ENCODE results near the gene PRKCA. TPM values are rescaled to one million over a fixed set of nuclear protein-coding genes. Genes with fewer than 3 reads are reported as not detected.
"Not testable (repeated sequence)": the region's sequence is repeated elsewhere in the genome, so short reads cannot be mapped to it uniquely, and the experiment has no call there.

PRKCA gene
- total RNA-seq, 1 donor from 2014 or later: 4.7 TPM

DNA sequence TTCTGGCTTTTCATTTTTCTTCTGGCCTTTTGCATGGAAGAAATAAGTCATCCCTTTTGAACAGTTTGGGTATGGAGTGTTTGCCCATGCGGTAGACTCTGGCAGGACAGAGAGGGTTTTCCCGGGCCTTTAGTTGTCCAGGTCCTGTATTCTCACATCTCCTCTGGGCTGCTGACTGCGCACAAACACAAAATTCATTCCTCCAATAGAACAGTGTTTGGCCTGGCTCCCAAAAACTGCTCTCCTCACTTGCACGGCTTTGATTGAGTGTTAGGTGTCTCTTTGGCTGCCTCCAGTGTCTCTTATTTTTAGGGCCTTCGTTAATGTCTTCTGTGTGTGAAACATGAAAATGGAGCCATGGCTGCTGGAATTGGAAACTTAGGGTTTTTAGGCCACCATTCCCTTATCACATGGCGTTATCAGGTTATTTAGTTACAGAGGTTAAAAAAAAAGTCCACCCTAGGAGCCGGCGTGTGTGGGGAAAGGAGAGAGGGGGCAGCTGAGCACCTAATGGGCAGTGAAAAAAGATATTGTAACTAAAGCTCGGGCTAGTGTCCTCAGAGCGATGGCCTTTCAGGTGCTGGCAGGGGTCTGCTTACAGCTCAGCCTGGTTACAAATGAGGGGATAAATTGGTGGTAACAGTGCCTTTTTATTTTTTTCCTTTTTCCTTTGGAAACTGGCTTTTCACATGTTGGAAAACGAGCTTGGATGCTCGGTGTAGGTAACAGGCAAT lies 47.3 kb downstream of the PRKCA start:
- Histone ChIP-seq H3K27me3 (ENCODE audit: control insufficient read depth, insufficient read depth, low read length) (no peaks in the 10 kb centered on the region), H3K36me3 (ENCODE audit: control insufficient read depth, insufficient read depth, low read length) (no peaks in the 10 kb centered on the region), H3K4me3 (ENCODE audit: low read depth, low read length) (no peak overlapping the region)
- TF ChIP-seq, protein P1, sequence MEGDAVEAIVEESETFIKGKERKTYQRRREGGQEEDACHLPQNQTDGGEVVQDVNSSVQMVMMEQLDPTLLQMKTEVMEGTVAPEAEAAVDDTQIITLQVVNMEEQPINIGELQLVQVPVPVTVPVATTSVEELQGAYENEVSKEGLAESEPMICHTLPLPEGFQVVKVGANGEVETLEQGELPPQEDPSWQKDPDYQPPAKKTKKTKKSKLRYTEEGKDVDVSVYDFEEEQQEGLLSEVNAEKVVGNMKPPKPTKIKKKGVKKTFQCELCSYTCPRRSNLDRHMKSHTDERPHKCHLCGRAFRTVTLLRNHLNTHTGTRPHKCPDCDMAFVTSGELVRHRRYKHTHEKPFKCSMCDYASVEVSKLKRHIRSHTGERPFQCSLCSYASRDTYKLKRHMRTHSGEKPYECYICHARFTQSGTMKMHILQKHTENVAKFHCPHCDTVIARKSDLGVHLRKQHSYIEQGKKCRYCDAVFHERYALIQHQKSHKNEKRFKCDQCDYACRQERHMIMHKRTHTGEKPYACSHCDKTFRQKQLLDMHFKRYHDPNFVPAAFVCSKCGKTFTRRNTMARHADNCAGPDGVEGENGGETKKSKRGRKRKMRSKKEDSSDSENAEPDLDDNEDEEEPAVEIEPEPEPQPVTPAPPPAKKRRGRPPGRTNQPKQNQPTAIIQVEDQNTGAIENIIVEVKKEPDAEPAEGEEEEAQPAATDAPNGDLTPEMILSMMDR (IDR thresholded peaks at IDR 0.05; ENCODE audit: insufficient read depth, low read length, severe bottlenecking): no peak
- no peak for DNase-seq (ENCODE audit: low read depth)
- FAIRE-seq: no peak

GRCh38 chr17:66350576-66350975 lies 48.2 kb downstream of the PRKCA start:
- H3K4me3 ChIP-seq (ENCODE audit: low read depth, low read length); FAIRE-seq: not testable (repeated sequence)

DNA sequence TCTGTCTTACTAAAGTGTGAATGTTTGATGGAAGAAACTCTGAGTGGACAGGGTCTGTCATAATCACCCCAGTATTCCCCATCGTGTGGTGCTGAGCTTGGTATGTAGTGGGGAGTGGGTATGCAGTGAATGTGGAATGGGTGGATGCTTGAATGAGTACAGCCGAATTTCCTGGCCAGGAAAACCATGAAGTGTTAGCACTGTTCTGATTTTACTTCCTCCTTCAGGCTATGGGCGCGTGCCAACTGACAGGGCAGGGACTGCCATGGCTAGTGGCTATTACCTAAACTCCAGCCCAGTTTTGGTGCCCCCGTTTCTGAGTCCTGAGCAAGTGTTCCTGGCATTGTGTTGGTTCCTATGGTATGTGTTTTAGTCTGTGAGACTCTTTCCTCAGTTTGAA lies 48.6 kb downstream of the PRKCA start:
- FAIRE-seq (no peak), DNase-seq (ENCODE audit: low read depth) (no peak)
- Histone ChIP-seq H3K27me3 (ENCODE audit: control insufficient read depth, insufficient read depth, low read length) (no peaks in the 10 kb centered on the region), H3K36me3 (ENCODE audit: control insufficient read depth, insufficient read depth, low read length) (no peaks in the 10 kb centered on the region), H3K4me3 (ENCODE audit: low read depth, low read length) (no peak overlapping the region)
- TF ChIP-seq, protein P1 (IDR thresholded peaks at IDR 0.05; ENCODE audit: insufficient read depth, low read length, severe bottlenecking): no peak

More at GRCh38 chr17:66350576-66350975, 48.2 kb downstream of the PRKCA start:
- DNase-seq (ENCODE audit: low read depth); H3K27me3 ChIP-seq (ENCODE audit: control insufficient read depth, insufficient read depth, low read length); H3K36me3 ChIP-seq (ENCODE audit: control insufficient read depth, insufficient read depth, low read length): not testable (repeated sequence)

DNA sequence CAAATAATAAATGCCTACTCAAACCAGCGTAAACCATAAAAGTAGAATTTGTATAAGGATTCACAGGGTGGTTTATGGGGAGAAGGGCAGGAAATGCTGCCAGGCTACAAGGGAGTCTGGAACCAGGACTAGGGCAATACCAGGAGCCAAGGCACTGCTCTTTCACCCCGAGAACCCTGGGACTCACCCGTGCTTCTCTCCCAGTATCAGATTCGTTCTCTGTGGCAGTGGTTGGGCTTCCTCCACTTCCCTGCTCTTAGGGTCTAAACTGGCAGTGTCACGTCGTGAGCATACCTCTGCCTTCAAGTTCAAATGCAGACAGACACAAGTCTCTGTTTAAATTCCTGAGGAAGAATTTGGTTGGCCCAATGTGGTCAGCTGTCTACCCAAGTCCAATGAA lies 49.3 kb downstream of the PRKCA start:
- TF ChIP-seq, protein P1 (IDR thresholded peaks at IDR 0.05; ENCODE audit: insufficient read depth, low read length, severe bottlenecking): no peak

GRCh38 chr17:66353937-66354401 lies 51.6 kb downstream of the PRKCA start:
- FAIRE-seq (no peak), DNase-seq (ENCODE audit: low read depth) (no peak)
- TF ChIP-seq, protein P1 (IDR thresholded peaks at IDR 0.05; ENCODE audit: insufficient read depth, low read length, severe bottlenecking): no peak
- H3K27me3 ChIP-seq (ENCODE audit: control insufficient read depth, insufficient read depth, low read length): no peaks in the 10 kb centered on the region
- H3K4me3 ChIP-seq (ENCODE audit: low read depth, low read length): no peak overlapping the region
- H3K36me3 ChIP-seq (ENCODE audit: control insufficient read depth, insufficient read depth, low read length): no peaks in the 10 kb centered on the region

More for the DNA sequence above, 49.3 kb downstream of the PRKCA start:
- Histone ChIP-seq H3K4me3 (ENCODE audit: low read depth, low read length) (no peak overlapping the region), H3K36me3 (ENCODE audit: control insufficient read depth, insufficient read depth, low read length) (no peaks in the 10 kb centered on the region), H3K27me3 (ENCODE audit: control insufficient read depth, insufficient read depth, low read length) (no peaks in the 10 kb centered on the region)
- no peak for DNase-seq (ENCODE audit: low read depth)
- FAIRE-seq: no peak

DNA sequence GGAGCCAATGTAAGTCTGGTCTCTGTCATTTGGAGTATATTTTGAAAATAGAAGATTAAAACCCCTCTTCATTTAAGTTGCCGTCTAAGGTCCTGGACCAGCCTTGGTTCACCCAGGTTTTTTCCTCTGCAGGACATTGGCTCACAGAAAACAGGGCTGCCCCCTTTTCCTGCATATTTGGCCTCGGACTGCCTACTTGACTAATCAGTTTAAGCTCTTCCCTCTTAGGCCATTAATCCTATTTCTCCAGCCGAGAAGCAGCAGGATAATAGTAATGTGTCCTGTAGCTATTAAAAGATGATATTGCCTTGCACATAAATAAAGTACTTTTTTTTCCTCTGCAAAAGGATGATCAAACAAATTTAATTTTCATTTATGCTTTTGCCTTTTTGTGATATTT lies 52.1 kb downstream of the PRKCA start:
- FAIRE-seq: no peak
- TF ChIP-seq, protein P1 (IDR thresholded peaks at IDR 0.05; ENCODE audit: insufficient read depth, low read length, severe bottlenecking): no peak
- H3K36me3 ChIP-seq (ENCODE audit: control insufficient read depth, insufficient read depth, low read length): no peaks in the 10 kb centered on the region

More for the DNA sequence above, 52.1 kb downstream of the PRKCA start:
- H3K4me3 ChIP-seq (ENCODE audit: low read depth, low read length): no peak overlapping the region
- DNase-seq (ENCODE audit: low read depth): no peak
- H3K27me3 ChIP-seq (ENCODE audit: control insufficient read depth, insufficient read depth, low read length): no peaks in the 10 kb centered on the region
